ENCODE data around the gene CCDC92B. TPM values are rescaled to one million over a fixed set of nuclear protein-coding genes. Genes with fewer than 3 reads are reported as not detected.
A peak's percentile ranks its signal among the peaks of the same experiment; 100 is the strongest.

Gene CCDC92B
- total and polyA plus RNA-seq, 9 of the 15 experiments (the other 6 are each of a cell fraction or from before 2014, with no cell fraction given), result not detected

GRCh38 chr17:2691965-2692780 lies 57.3 kb downstream of the CCDC92B start (continued):
- TF ChIP-seq ZNF639 (CRISPR knock-in tag; conservative IDR thresholded peaks at IDR 0.05 in 1 of 2, IDR thresholded peaks at IDR 0.05 in 1 of 2), result no peak
- TF ChIP-seq VEZF1 (CRISPR knock-in tag; IDR thresholded peaks at IDR 0.05), result 0 out of 2 replicates have a peak, but pooled peaks have one; percentile 14
- TF ChIP-seq IRF2 (CRISPR knock-in tag; IDR thresholded peaks at IDR 0.05), result no peak
- TF ChIP-seq ZNF12 (CRISPR knock-in tag; IDR thresholded peaks at IDR 0.05), result no peak
- no peak for TF ChIP-seq LCOR (CRISPR knock-in tag; IDR thresholded peaks at IDR 0.05)
- no peak for TF ChIP-seq ZNF696 (CRISPR knock-in tag; conservative IDR thresholded peaks at IDR 0.05)
- TF ChIP-seq SNRNP70 (optimal IDR thresholded peaks at IDR 0.05; ENCODE audit: low read depth, low read length), result no peak
- TF ChIP-seq GATAD2A (IDR thresholded peaks at IDR 0.05), result no peak
- peak; percentile 47; the same call in 1 of the 2 replicates for TF ChIP-seq POLR2G (IDR thresholded peaks at IDR 0.05; ENCODE audit: low read depth, low read length)
- no peak for TF ChIP-seq IRF1 (CRISPR knock-in tag; IDR thresholded peaks at IDR 0.05; ENCODE audit: borderline replicate concordance)
- no peak for TF ChIP-seq CLOCK (CRISPR knock-in tag; IDR thresholded peaks at IDR 0.05; ENCODE audit: borderline replicate concordance)
- no peak for TF ChIP-seq SP1 (CRISPR knock-in tag; IDR thresholded peaks at IDR 0.05)
